ENCODE results near the gene NLGN1.

- no peak for TF ChIP-seq POLR2A (IDR thresholded peaks at IDR 0.05)
- TF ChIP-seq CTCF (IDR thresholded peaks at IDR 0.05), result no peak
These were observed 372.5 kb downstream of the NLGN1 start for GRCh38 chr3:173770011-173770410.
